ENCODE measurements around the gene OTP.
"Not testable (repeated sequence)": the region's sequence is repeated elsewhere in the genome, so short reads cannot be mapped to it uniquely, and the experiment has no call there.

OTP gene

GRCh38 chr5:77599679-77600078, 38.8 kb downstream of the OTP start:
- DNase-seq: no peak

DNA sequence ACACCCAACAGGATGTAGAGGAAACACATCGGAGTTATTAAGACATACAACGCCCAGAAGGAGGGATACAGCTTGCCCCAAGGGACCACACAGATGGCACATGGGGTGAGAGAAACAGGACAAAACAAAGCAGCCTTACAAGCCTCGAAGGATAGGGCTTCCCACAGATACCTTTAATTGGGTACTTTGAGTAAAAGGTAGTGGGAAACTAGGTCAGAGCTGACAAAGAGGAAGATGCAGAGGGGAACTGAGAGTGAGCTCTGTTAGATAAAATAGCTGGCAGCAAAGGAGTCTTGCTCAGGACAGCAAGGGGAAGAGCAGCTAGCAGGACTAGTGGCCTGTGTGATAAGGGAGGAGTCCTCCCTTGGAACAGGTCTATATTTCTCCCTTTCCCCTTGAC, 48.2 kb downstream of the OTP start:
- no peak for DNase-seq

- DNase-seq: no peak
These were observed 50.3 kb downstream of the OTP start for GRCh38 chr5:77588175-77588574.

GRCh38 chr5:77586101-77586500, 52.4 kb downstream of the OTP start:
- no peak for DNase-seq

GRCh38 chr5:77582143-77582542, 56.4 kb downstream of the OTP start:
- DNase-seq: not testable (repeated sequence)

Measured in fibroblast of upper back skin (primary cell).